ENCODE data around the gene RNF157. TPM values are rescaled to one million over a fixed set of nuclear protein-coding genes. Genes with fewer than 3 reads are reported as not detected.
A peak's percentile ranks its signal among the peaks of the same experiment; 100 is the strongest.

RNF157 gene
- total and polyA plus RNA-seq, 2 of the 13 experiments (the other 11 are each of a cell fraction or from before 2014, with no cell fraction given) = 0.44 to 1.5 TPM

- no peak for TF ChIP-seq RAD51 (IDR thresholded peaks at IDR 0.05; ENCODE audit: borderline replicate concordance)
- TF ChIP-seq KLF6 (CRISPR knock-in tag; IDR thresholded peaks at IDR 0.05) = peak; percentile 76
- 0 out of 2 replicates have a peak, but pooled peaks have one; percentile 31 for TF ChIP-seq TAF1 (CRISPR knock-in tag; IDR thresholded peaks at IDR 0.05)
- TF ChIP-seq THYN1 (CRISPR knock-in tag; IDR thresholded peaks at IDR 0.05; ENCODE audit: borderline replicate concordance, low read depth) = no peak
- peak; percentile 92; the same call in 1 of the 2 replicates for TF ChIP-seq ZNF414 (CRISPR knock-in tag; IDR thresholded peaks at IDR 0.05)
- peak; percentile 91; the same call in 1 of the 2 replicates for TF ChIP-seq ZSCAN9 (CRISPR knock-in tag; IDR thresholded peaks at IDR 0.05; ENCODE audit: borderline replicate concordance)
- TF ChIP-seq XRCC5 (optimal IDR thresholded peaks at IDR 0.05; ENCODE audit: low read length) = peak; percentile 74
- no peak for TF ChIP-seq NAIF1 (CRISPR knock-in tag; IDR thresholded peaks at IDR 0.05; ENCODE audit: borderline replicate concordance)
- no peak for TF ChIP-seq ZNF138 (CRISPR knock-in tag; IDR thresholded peaks at IDR 0.05; ENCODE audit: low read depth)
- peak; percentile 77 for TF ChIP-seq NR2F6 (IDR thresholded peaks at IDR 0.05)
- TF ChIP-seq NR2F6 (CRISPR knock-in tag; IDR thresholded peaks at IDR 0.05) = peak; percentile 92
- no peak for TF ChIP-seq ZSCAN22 (CRISPR knock-in tag; IDR thresholded peaks at IDR 0.05)
- TF ChIP-seq ZNF367 (CRISPR knock-in tag; IDR thresholded peaks at IDR 0.05; ENCODE audit: borderline replicate concordance) = no peak
- TF ChIP-seq STAG1 (CRISPR knock-in tag; IDR thresholded peaks at IDR 0.05) = 0 out of 2 replicates have a peak, but pooled peaks have one; percentile 27
- peak; percentile 37; the same call in 1 of the 2 replicates for TF ChIP-seq ZBTB4 (CRISPR knock-in tag; IDR thresholded peaks at IDR 0.05; ENCODE audit: borderline replicate concordance)
- TF ChIP-seq ZNF816 (CRISPR knock-in tag; IDR thresholded peaks at IDR 0.05; ENCODE audit: borderline replicate concordance) = no peak
- 0 out of 2 replicates have a peak, but pooled peaks have one; percentile 63 for TF ChIP-seq ZNF788 (CRISPR knock-in tag; IDR thresholded peaks at IDR 0.05; ENCODE audit: borderline replicate concordance)
- TF ChIP-seq GPBP1L1 (CRISPR knock-in tag; IDR thresholded peaks at IDR 0.05) = no peak
- TF ChIP-seq SAFB2 (CRISPR knock-in tag; IDR thresholded peaks at IDR 0.05; ENCODE audit: borderline replicate concordance, low read depth) = peak; percentile 86; the same call in 1 of the 2 replicates
- TF ChIP-seq BRD4 (CRISPR knock-in tag; IDR thresholded peaks at IDR 0.05) = no peak
- peak; percentile 81 for TF ChIP-seq KDM3A (CRISPR knock-in tag; IDR thresholded peaks at IDR 0.05; ENCODE audit: low read depth)
- peak; percentile 75 to 86 for TF ChIP-seq NR2F1 (CRISPR knock-in tag; IDR thresholded peaks at IDR 0.05)
- peak; percentile 44 for TF ChIP-seq CREB1 (IDR thresholded peaks at IDR 0.05)
- TF ChIP-seq CREB1 (CRISPR knock-in tag; IDR thresholded peaks at IDR 0.05) = 0 out of 2 replicates have a peak, but pooled peaks have one; percentile 59
- peak; percentile 85 for TF ChIP-seq FOXK1 (CRISPR knock-in tag; IDR thresholded peaks at IDR 0.05; ENCODE audit: borderline replicate concordance, low read depth)
- peak; percentile 47; the same call in 1 of the 2 replicates for TF ChIP-seq TARDBP (CRISPR knock-in tag; IDR thresholded peaks at IDR 0.05)
Measured at GRCh38 chr17:76252040-76252954, 12.0 kb upstream of the RNF157 start (continued).
